ENCODE results near the gene PTGES.

Gene PTGES

GRCh38 chr9:129722913-129723312, 29.9 kb downstream of the PTGES start:
- no peak for FAIRE-seq
- no peak for TF ChIP-seq POLR2A (IDR thresholded peaks at IDR 0.05; ENCODE audit: low read depth, low read length)
- TF ChIP-seq TAF1 (IDR thresholded peaks at IDR 0.05; ENCODE audit: borderline replicate concordance, low read depth, low read length) = no peak
- TF ChIP-seq POLR2AphosphoS5 (IDR thresholded peaks at IDR 0.05; ENCODE audit: low read depth, low read length) = no peak
- DNase-seq (ENCODE audit: insufficient read length) = no peak

GRCh38 chr9:129720865-129721545, 31.8 kb downstream of the PTGES start:
- FAIRE-seq (no peak), DNase-seq (ENCODE audit: insufficient read length) (no peak)
- TF ChIP-seq POLR2AphosphoS5 (IDR thresholded peaks at IDR 0.05; ENCODE audit: low read depth, low read length) = no peak
- TF ChIP-seq TAF1 (IDR thresholded peaks at IDR 0.05; ENCODE audit: borderline replicate concordance, low read depth, low read length) = no peak
- TF ChIP-seq POLR2A (IDR thresholded peaks at IDR 0.05; ENCODE audit: low read depth, low read length) = no peak

- no peak for DNase-seq (ENCODE audit: insufficient read length)
- TF ChIP-seq POLR2A (IDR thresholded peaks at IDR 0.05; ENCODE audit: low read depth, low read length) = no peak
- no peak for TF ChIP-seq TAF1 (IDR thresholded peaks at IDR 0.05; ENCODE audit: borderline replicate concordance, low read depth, low read length)
- no peak for TF ChIP-seq POLR2AphosphoS5 (IDR thresholded peaks at IDR 0.05; ENCODE audit: low read depth, low read length)
Measured at GRCh38 chr9:129720181-129720864, 32.5 kb downstream of the PTGES start.

GRCh38 chr9:129719135-129719534, 33.7 kb downstream of the PTGES start:
- FAIRE-seq (no peak), DNase-seq (ENCODE audit: insufficient read length) (no peak)
- no peak for TF ChIP-seq POLR2AphosphoS5 (IDR thresholded peaks at IDR 0.05; ENCODE audit: low read depth, low read length)
- TF ChIP-seq TAF1 (IDR thresholded peaks at IDR 0.05; ENCODE audit: borderline replicate concordance, low read depth, low read length) = no peak
- no peak for TF ChIP-seq POLR2A (IDR thresholded peaks at IDR 0.05; ENCODE audit: low read depth, low read length)

More at GRCh38 chr9:129720181-129720864, 32.5 kb downstream of the PTGES start:
- no peak for FAIRE-seq

GRCh38 chr9:129718647-129719046, 34.2 kb downstream of the PTGES start:
- no peak for FAIRE-seq
- no peak for DNase-seq (ENCODE audit: insufficient read length)
- no peak for TF ChIP-seq POLR2A (IDR thresholded peaks at IDR 0.05; ENCODE audit: low read depth, low read length)

- no peak for TF ChIP-seq TAF1 (IDR thresholded peaks at IDR 0.05; ENCODE audit: borderline replicate concordance, low read depth, low read length)
- TF ChIP-seq POLR2AphosphoS5 (IDR thresholded peaks at IDR 0.05; ENCODE audit: low read depth, low read length) = no peak
- FAIRE-seq = no peak
Measured at GRCh38 chr9:129717991-129718390, 34.9 kb downstream of the PTGES start.

GRCh38 chr9:129716091-129716490, 36.8 kb downstream of the PTGES start:
- no peak for TF ChIP-seq TAF1 (IDR thresholded peaks at IDR 0.05; ENCODE audit: borderline replicate concordance, low read depth, low read length)
- TF ChIP-seq POLR2A (IDR thresholded peaks at IDR 0.05; ENCODE audit: low read depth, low read length) = no peak
- no peak for TF ChIP-seq POLR2AphosphoS5 (IDR thresholded peaks at IDR 0.05; ENCODE audit: low read depth, low read length)
- FAIRE-seq (no peak), DNase-seq (ENCODE audit: insufficient read length) (no peak)

More at GRCh38 chr9:129717991-129718390, 34.9 kb downstream of the PTGES start:
- no peak for DNase-seq (ENCODE audit: insufficient read length)

- DNase-seq (ENCODE audit: insufficient read length) (no peak), FAIRE-seq (no peak)
- no peak for TF ChIP-seq POLR2A (IDR thresholded peaks at IDR 0.05; ENCODE audit: low read depth, low read length)
- TF ChIP-seq TAF1 (IDR thresholded peaks at IDR 0.05; ENCODE audit: borderline replicate concordance, low read depth, low read length) = no peak
- TF ChIP-seq POLR2AphosphoS5 (IDR thresholded peaks at IDR 0.05; ENCODE audit: low read depth, low read length) = no peak
Measured at GRCh38 chr9:129714511-129715061, 38.3 kb downstream of the PTGES start.

GRCh38 chr9:129713402-129713679, 39.5 kb downstream of the PTGES start:
- DNase-seq (ENCODE audit: insufficient read length) (no peak), FAIRE-seq (no peak)
- TF ChIP-seq POLR2AphosphoS5 (IDR thresholded peaks at IDR 0.05; ENCODE audit: low read depth, low read length) (no peak), TAF1 (IDR thresholded peaks at IDR 0.05; ENCODE audit: borderline replicate concordance, low read depth, low read length) (no peak), POLR2A (IDR thresholded peaks at IDR 0.05; ENCODE audit: low read depth, low read length) (no peak)

GRCh38 chr9:129712634-129713401, 40.0 kb downstream of the PTGES start:
- TF ChIP-seq POLR2A (IDR thresholded peaks at IDR 0.05; ENCODE audit: low read depth, low read length) (no peak), TAF1 (IDR thresholded peaks at IDR 0.05; ENCODE audit: borderline replicate concordance, low read depth, low read length) (no peak), POLR2AphosphoS5 (IDR thresholded peaks at IDR 0.05; ENCODE audit: low read depth, low read length) (no peak)
- FAIRE-seq = no peak
- no peak for DNase-seq (ENCODE audit: insufficient read length)

GRCh38 chr9:129710169-129710453, 42.7 kb downstream of the PTGES start:
- TF ChIP-seq POLR2AphosphoS5 (IDR thresholded peaks at IDR 0.05; ENCODE audit: low read depth, low read length) (no peak), TAF1 (IDR thresholded peaks at IDR 0.05; ENCODE audit: borderline replicate concordance, low read depth, low read length) (no peak), POLR2A (IDR thresholded peaks at IDR 0.05; ENCODE audit: low read depth, low read length) (no peak)
- FAIRE-seq = no peak
- DNase-seq (ENCODE audit: insufficient read length) = no peak
